H1 (cell line): ENCODE measurements around the gene GRK6.

Experiments
- CBX5 ChIP-seq: fragments of 300-800, 300-1000 bp; sonication (generic); IDR thresholded peaks from 2 replicates; pipeline ENCODE4 v1.7.1; 2016; ENCODE audit warnings: antibody characterized with exemption, low read length, low read depth
- CEBPB ChIP-seq: IDR thresholded peaks from 2 replicates; pipeline ENCODE4 v1.6.1; 2012; ENCODE audit warnings: low read depth, low read length
- EGR1 ChIP-seq: IDR thresholded peaks from 2 replicates; pipeline ENCODE4 v1.6.1; 2011; ENCODE audit warnings: low read depth, low read length, borderline replicate concordance
- EZH2 ChIP-seq: fragments of 200-600 bp; sonication (generic); IDR thresholded peaks from 2 replicates; pipeline ENCODE4 v1.7.1; 2012; ENCODE audit warnings: low read depth, mild to moderate bottlenecking, moderate library complexity, low read length, inconsistent platforms; ENCODE audit not compliant: severe bottlenecking
- FOSL1 ChIP-seq: IDR thresholded peaks from 2 replicates; pipeline ENCODE4 v1.6.1; 2011; ENCODE audit warnings: mild to moderate bottlenecking, low read depth, low read length, moderate library complexity; ENCODE audit not compliant: insufficient read depth
- MAX ChIP-seq: IDR thresholded peaks from 2 replicates; pipeline ENCODE4 v1.6.1; 2012; ENCODE audit warnings: inconsistent platforms
- POLR2AphosphoS5 ChIP-seq: IDR thresholded peaks from 2 replicates; pipeline ENCODE4 v1.6.1; 2011; ENCODE audit warnings: low read depth, low read length
- RAD21 ChIP-seq, 2 experiments: IDR thresholded peaks in 1 of 2; conservative IDR thresholded peaks in 1 of 2; 2 replicates each; pipeline ENCODE4 v1.6.1; 2011; ENCODE audit warnings: low read depth in 2 of 2, low read length in 2 of 2, improper control_type of control experiment in 1 of 2, inconsistent platforms in 1 of 2, mild to moderate bottlenecking in 1 of 2, moderate library complexity in 1 of 2
- TF ChIP-seq, protein P1 (sequence below), 3 experiments: IDR thresholded peaks; 1 replicate in 2 of 3; 2 replicates in 1 of 3; pipeline versions ENCODE4 v1.5.1 to v1.6.1; 2011; ENCODE audit warnings: low read length in 3 of 3, mild to moderate bottlenecking in 3 of 3, inconsistent platforms in 2 of 3, low read depth in 1 of 3, moderate library complexity in 1 of 3; ENCODE audit not compliant: insufficient read depth in 1 of 3; ENCODE audit errors: control extremely low read depth in 1 of 3

- TF ChIP-seq, protein P1, sequence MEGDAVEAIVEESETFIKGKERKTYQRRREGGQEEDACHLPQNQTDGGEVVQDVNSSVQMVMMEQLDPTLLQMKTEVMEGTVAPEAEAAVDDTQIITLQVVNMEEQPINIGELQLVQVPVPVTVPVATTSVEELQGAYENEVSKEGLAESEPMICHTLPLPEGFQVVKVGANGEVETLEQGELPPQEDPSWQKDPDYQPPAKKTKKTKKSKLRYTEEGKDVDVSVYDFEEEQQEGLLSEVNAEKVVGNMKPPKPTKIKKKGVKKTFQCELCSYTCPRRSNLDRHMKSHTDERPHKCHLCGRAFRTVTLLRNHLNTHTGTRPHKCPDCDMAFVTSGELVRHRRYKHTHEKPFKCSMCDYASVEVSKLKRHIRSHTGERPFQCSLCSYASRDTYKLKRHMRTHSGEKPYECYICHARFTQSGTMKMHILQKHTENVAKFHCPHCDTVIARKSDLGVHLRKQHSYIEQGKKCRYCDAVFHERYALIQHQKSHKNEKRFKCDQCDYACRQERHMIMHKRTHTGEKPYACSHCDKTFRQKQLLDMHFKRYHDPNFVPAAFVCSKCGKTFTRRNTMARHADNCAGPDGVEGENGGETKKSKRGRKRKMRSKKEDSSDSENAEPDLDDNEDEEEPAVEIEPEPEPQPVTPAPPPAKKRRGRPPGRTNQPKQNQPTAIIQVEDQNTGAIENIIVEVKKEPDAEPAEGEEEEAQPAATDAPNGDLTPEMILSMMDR (IDR thresholded peaks at IDR 0.05; ENCODE audit: control extremely low read depth in 1 of 3, insufficient read depth in 1 of 3, low read depth in 1 of 3, low read length in 3 of 3): no peak
- no peak for TF ChIP-seq POLR2AphosphoS5
- no peak for TF ChIP-seq FOSL1
- no peak for TF ChIP-seq CEBPB
- TF ChIP-seq EZH2: no peak
- no peak for TF ChIP-seq RAD21 (IDR thresholded peaks at IDR 0.05 in 1 of 2, conservative IDR thresholded peaks at IDR 0.05 in 1 of 2; ENCODE audit: low read depth in 2 of 2, low read length in 2 of 2)
- no peak for TF ChIP-seq MAX
- no peak for TF ChIP-seq CBX5
- no peak for TF ChIP-seq EGR1
Measured at GRCh38 chr5:177437623-177438022, 11.1 kb downstream of the GRK6 start.
